HEK293 (cell line): ENCODE data around the gene DAPK2.

ENCODE experiments used
- CTCF ChIA-PET: fragments of 350-600 bp; formaldehyde crosslinking; extraction: SDS; loops from one replicate; lab custom pipeline; 2021; ENCODE audit warnings: antibody characterized with exemption; lab: Yijun Ruan, JAX
- POLR2A ChIA-PET: fragments of 300-600 bp; formaldehyde crosslinking; extraction: SDS; loops from one replicate; lab custom pipeline; 2020; ENCODE audit warnings: antibody characterized with exemption, inconsistent platforms; lab: Yijun Ruan, JAX
- H3K27ac ChIP-seq: fragments of 200-500 bp; sonication (Bioruptor generic); 2 replicates; pipeline ENCODE4 v1.5.1; 2014; ENCODE audit warnings: low read depth, low read length, control low read depth, inconsistent platforms; ENCODE audit errors: extremely low read depth
- H3K36me3 ChIP-seq, 2 experiments: fragments of 200-500 bp in 1 of 2; sonication (Bioruptor generic) in 1 of 2; 1 replicate in 1 of 2; 2 replicates in 1 of 2; pipeline ENCODE4 v1.5.1; 2014 to 2017; ENCODE audit warnings: inconsistent platforms in 2 of 2, low read length in 2 of 2; ENCODE audit not compliant: control insufficient read depth in 2 of 2, insufficient read depth in 1 of 2
- H3K4me1 ChIP-seq: fragments of 200-500 bp; sonication (Bioruptor generic); 2 replicates; pipeline ENCODE4 v1.5.1; 2014; ENCODE audit warnings: mild to moderate bottlenecking, low read length, inconsistent platforms; ENCODE audit not compliant: control insufficient read depth, insufficient read depth
- H3K4me3 ChIP-seq: 2 replicates; pipeline ENCODE4 v1.5.1; 2011; ENCODE audit warnings: low read depth, mild to moderate bottlenecking, control low read depth, low read length, moderate library complexity
- H3K9me3 ChIP-seq: fragments of 200-500 bp; sonication (Bioruptor generic); 2 replicates; pipeline ENCODE4 v1.5.1; 2014; ENCODE audit warnings: low read depth, low read length, inconsistent platforms; ENCODE audit not compliant: control insufficient read depth, insufficient read depth
- BCL11A ChIP-seq: fragments of 450-650 bp; formaldehyde crosslinking; IDR thresholded peaks from 2 replicates; pipeline ENCODE4 v1.5.1; 2016; ENCODE audit warnings: low read depth, missing biosample characterization, missing genetic modification characterization
- GLI4 ChIP-seq: fragments of 450-650 bp; formaldehyde crosslinking; IDR thresholded peaks from 2 replicates; pipeline ENCODE4 v1.5.1; 2016; ENCODE audit warnings: missing biosample characterization, missing genetic modification characterization
- HOXC10 ChIP-seq: sonication (generic); formaldehyde crosslinking; IDR thresholded peaks from 2 replicates; pipeline ENCODE4 v1.8.1; 2023; ENCODE audit warnings: mild to moderate bottlenecking, missing genetic modification reagents
- INSM2 ChIP-seq: fragments of 450-650 bp; formaldehyde crosslinking; IDR thresholded peaks from 2 replicates; pipeline ENCODE4 v1.5.1; 2016; ENCODE audit warnings: missing biosample characterization, missing genetic modification characterization
- KLF16 ChIP-seq: fragments of 450-650 bp; formaldehyde crosslinking; IDR thresholded peaks from 2 replicates; pipeline ENCODE4 v1.5.1; 2017; ENCODE audit warnings: missing biosample characterization, missing genetic modification characterization
- REST ChIP-seq: fragments of 450-650 bp; formaldehyde crosslinking; IDR thresholded peaks from 2 replicates; pipeline ENCODE4 v1.5.1; 2016; ENCODE audit warnings: missing biosample characterization, missing genetic modification characterization
- WT1 ChIP-seq: fragments of 450-650 bp; formaldehyde crosslinking; IDR thresholded peaks from 2 replicates; pipeline ENCODE4 v1.5.1; 2016; ENCODE audit warnings: missing biosample characterization, missing genetic modification characterization
- ZBTB20 ChIP-seq: fragments of 450-650 bp; formaldehyde crosslinking; IDR thresholded peaks from 2 replicates; pipeline ENCODE4 v1.5.1; 2016; ENCODE audit warnings: missing biosample characterization, missing genetic modification characterization
- ZBTB44 ChIP-seq: fragments of 450-650 bp; IDR thresholded peaks from 2 replicates; pipeline ENCODE4 v1.5.1; 2018; ENCODE audit warnings: missing biosample characterization, mild to moderate bottlenecking, missing genetic modification characterization
- ZBTB6 ChIP-seq: fragments of 450-650 bp; formaldehyde crosslinking; IDR thresholded peaks from 2 replicates; pipeline ENCODE4 v1.5.1; 2017; ENCODE audit warnings: missing biosample characterization, missing genetic modification characterization
- ZFHX2 ChIP-seq: fragments of 450-650 bp; formaldehyde crosslinking; conservative IDR thresholded peaks from 2 replicates; pipeline ENCODE4 v1.5.1; 2016; ENCODE audit warnings: missing biosample characterization, missing genetic modification characterization
- ZNF169 ChIP-seq: fragments of 450-650 bp; formaldehyde crosslinking; IDR thresholded peaks from 2 replicates; pipeline ENCODE4 v1.5.1; 2016; ENCODE audit warnings: missing biosample characterization, missing genetic modification characterization
- ZNF184 ChIP-seq: fragments of 450-650 bp; IDR thresholded peaks from 2 replicates; pipeline ENCODE4 v1.5.1; 2018; ENCODE audit warnings: missing biosample characterization, mild to moderate bottlenecking, missing genetic modification characterization
- ZNF335 ChIP-seq: fragments of 450-650 bp; formaldehyde crosslinking; conservative IDR thresholded peaks from 2 replicates; pipeline ENCODE4 v1.5.1; 2016; ENCODE audit warnings: missing biosample characterization, missing genetic modification characterization
- ZNF354C ChIP-seq: fragments of 450-650 bp; formaldehyde crosslinking; IDR thresholded peaks from 2 replicates; pipeline ENCODE4 v1.5.1; 2016; ENCODE audit warnings: missing biosample characterization, missing genetic modification characterization, low read depth, borderline replicate concordance
- ZNF37A ChIP-seq: fragments of 450-650 bp; IDR thresholded peaks from 2 replicates; pipeline ENCODE4 v1.5.1; 2018; ENCODE audit warnings: missing biosample characterization, missing genetic modification characterization
- ZNF423 ChIP-seq: fragments of 450-650 bp; formaldehyde crosslinking; IDR thresholded peaks from 2 replicates; pipeline ENCODE4 v1.5.1; 2016; ENCODE audit warnings: missing biosample characterization, missing genetic modification characterization
- ZNF48 ChIP-seq: fragments of 450-650 bp; formaldehyde crosslinking; IDR thresholded peaks from 2 replicates; pipeline ENCODE4 v1.5.1; 2016; ENCODE audit warnings: missing biosample characterization, missing genetic modification characterization
- ZNF514 ChIP-seq: fragments of 450-650 bp; formaldehyde crosslinking; IDR thresholded peaks from 2 replicates; pipeline ENCODE4 v1.5.1; 2016; ENCODE audit warnings: missing biosample characterization, missing genetic modification characterization
- ZNF560 ChIP-seq: fragments of 450-650 bp; formaldehyde crosslinking; IDR thresholded peaks from 2 replicates; pipeline ENCODE4 v1.5.1; 2017; ENCODE audit warnings: missing biosample characterization, missing genetic modification characterization, borderline replicate concordance
- ZNF626 ChIP-seq: fragments of 450-650 bp; sonication (Bioruptor Pico); formaldehyde crosslinking; IDR thresholded peaks from 2 replicates; pipeline ENCODE4 v1.5.1; 2018; ENCODE audit warnings: missing biosample characterization, missing genetic modification characterization, inconsistent platforms
- ZNF791 ChIP-seq: fragments of 450-650 bp; formaldehyde crosslinking; IDR thresholded peaks from 2 replicates; pipeline ENCODE4 v1.5.1; 2016; ENCODE audit warnings: missing biosample characterization, missing genetic modification characterization
- ZSCAN23 ChIP-seq: fragments of 450-650 bp; formaldehyde crosslinking; IDR thresholded peaks from 2 replicates; pipeline ENCODE4 v1.5.1; 2016; ENCODE audit warnings: missing biosample characterization, missing genetic modification characterization

Gene DAPK2

GRCh38 chr15:63931556-63931955 lies 114.7 kb downstream of the DAPK2 start (continued):
- TF ChIP-seq INSM2 (tag by site-specific recombination) (no peak), ZNF354C (no peak), ZNF791 (no peak), ZBTB44 (tag by site-specific recombination) (no peak), ZNF335 (tag by site-specific recombination) (no peak)

GRCh38 chr15:63930034-63930433 lies 116.3 kb downstream of the DAPK2 start:
- Histone ChIP-seq H3K9me3 (no peaks in the 10 kb centered on the region), H3K4me3 (no peak overlapping the region), H3K27ac (no peak overlapping the region), H3K4me1 (no peaks in the 10 kb centered on the region), H3K36me3 (no peaks in the 10 kb centered on the region)
- CTCF ChIA-PET = no interaction called here
- POLR2A ChIA-PET = no interaction called here
- TF ChIP-seq ZNF169 (tag by site-specific recombination) = no peak
- TF ChIP-seq ZBTB20 (tag by site-specific recombination) = no peak
- TF ChIP-seq KLF16 = no peak
- no peak for TF ChIP-seq ZNF184 (tag by site-specific recombination)
- no peak for TF ChIP-seq ZNF560 (tag by site-specific recombination)
- TF ChIP-seq WT1 (tag by site-specific recombination) = no peak
- TF ChIP-seq ZNF48 (tag by site-specific recombination) = no peak
- no peak for TF ChIP-seq ZBTB6 (tag by site-specific recombination)
- no peak for TF ChIP-seq ZNF423 (tag by site-specific recombination)
- TF ChIP-seq ZFHX2 (tag by site-specific recombination) = no peak
- no peak for TF ChIP-seq ZNF37A (tag by site-specific recombination)
- no peak for TF ChIP-seq REST
- TF ChIP-seq BCL11A (tag by site-specific recombination) = no peak
- no peak for TF ChIP-seq ZSCAN23
- no peak for TF ChIP-seq HOXC10 (CRISPR knock-in tag)
- TF ChIP-seq GLI4 (tag by site-specific recombination) = no peak
- no peak for TF ChIP-seq ZNF626 (tag by site-specific recombination)
- no peak for TF ChIP-seq ZNF514 (tag by site-specific recombination)
